GM06990 (cell line): ENCODE measurements around the gene ZNF687.
A peak's percentile ranks its signal among the peaks of the same experiment; 100 is the strongest.

Experiments
- DNase-seq: peaks from one replicate; pipeline ENCODE4 v3.0.0-alpha.2; 2011; ENCODE audit not compliant: insufficient read length; ENCODE audit errors: extremely low read depth
- H3K27me3 ChIP-seq: replicated peaks from 2 replicates; pipeline ENCODE4 v1.6.0; 2011; ENCODE audit warnings: low read length; ENCODE audit not compliant: control insufficient read depth, insufficient read depth
- H3K36me3 ChIP-seq: 2 replicates; pipeline ENCODE4 v1.5.1; 2011; ENCODE audit warnings: low read length; ENCODE audit not compliant: control insufficient read depth, insufficient read depth
- H3K4me3 ChIP-seq: replicated peaks from 2 replicates; pipeline ENCODE4 v1.5.1; 2011; ENCODE audit warnings: low read depth, mild to moderate bottlenecking, control low read depth, low read length
- TF ChIP-seq, protein P1 (sequence below): IDR thresholded peaks from 2 replicates; pipeline ENCODE4 v1.5.1; 2011; ENCODE audit warnings: low read length, control low read depth, mild to moderate bottlenecking, inconsistent platforms; ENCODE audit not compliant: insufficient read depth, poor library complexity, severe bottlenecking

ZNF687 gene

DNA sequence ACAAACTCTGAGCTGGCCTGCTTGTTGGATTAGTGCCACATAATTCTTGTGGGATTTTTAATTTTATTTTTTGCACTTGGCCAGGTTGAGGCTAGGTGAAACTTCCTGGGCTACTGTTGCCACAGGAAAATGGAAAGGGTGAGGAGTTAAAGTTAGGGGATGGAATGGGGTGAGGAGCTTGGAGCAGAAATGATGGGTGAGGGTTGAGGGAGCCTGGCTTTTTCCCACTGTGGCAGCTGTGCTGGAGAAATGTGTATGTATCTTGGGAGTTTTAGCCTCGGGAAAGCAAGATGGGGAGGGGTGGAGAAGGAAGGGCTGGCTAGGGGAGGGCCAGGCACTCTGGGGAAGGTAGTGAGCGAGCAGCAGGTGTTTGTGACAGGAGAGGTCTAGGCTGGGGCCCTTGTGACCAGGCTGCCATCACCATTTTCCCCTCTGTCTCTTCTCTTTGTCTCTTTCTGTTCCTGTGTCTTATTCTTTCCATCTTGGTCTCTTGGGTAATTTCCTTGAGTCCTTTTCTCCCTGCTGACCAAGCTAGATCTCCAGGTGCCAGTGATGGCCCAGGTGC, 2.0 kb downstream of the ZNF687 start:
- Histone ChIP-seq H3K4me3 (peak overlapping the region; percentile 76; the same call in 1 of the 2 replicates), H3K27me3 (no peaks in the 10 kb centered on the region), H3K36me3 (peaks cover 27% of the 10 kb centered on the region)
- TF ChIP-seq, protein P1, sequence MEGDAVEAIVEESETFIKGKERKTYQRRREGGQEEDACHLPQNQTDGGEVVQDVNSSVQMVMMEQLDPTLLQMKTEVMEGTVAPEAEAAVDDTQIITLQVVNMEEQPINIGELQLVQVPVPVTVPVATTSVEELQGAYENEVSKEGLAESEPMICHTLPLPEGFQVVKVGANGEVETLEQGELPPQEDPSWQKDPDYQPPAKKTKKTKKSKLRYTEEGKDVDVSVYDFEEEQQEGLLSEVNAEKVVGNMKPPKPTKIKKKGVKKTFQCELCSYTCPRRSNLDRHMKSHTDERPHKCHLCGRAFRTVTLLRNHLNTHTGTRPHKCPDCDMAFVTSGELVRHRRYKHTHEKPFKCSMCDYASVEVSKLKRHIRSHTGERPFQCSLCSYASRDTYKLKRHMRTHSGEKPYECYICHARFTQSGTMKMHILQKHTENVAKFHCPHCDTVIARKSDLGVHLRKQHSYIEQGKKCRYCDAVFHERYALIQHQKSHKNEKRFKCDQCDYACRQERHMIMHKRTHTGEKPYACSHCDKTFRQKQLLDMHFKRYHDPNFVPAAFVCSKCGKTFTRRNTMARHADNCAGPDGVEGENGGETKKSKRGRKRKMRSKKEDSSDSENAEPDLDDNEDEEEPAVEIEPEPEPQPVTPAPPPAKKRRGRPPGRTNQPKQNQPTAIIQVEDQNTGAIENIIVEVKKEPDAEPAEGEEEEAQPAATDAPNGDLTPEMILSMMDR = no peak
- no peak for DNase-seq

- H3K4me3 ChIP-seq = no peak overlapping the region
- peaks cover 46% of the 10 kb centered on the region for H3K36me3 ChIP-seq
- TF ChIP-seq, protein P1 = no peak
- no peaks in the 10 kb centered on the region for H3K27me3 ChIP-seq
- no peak for DNase-seq
These were observed 4.7 kb downstream of the ZNF687 start for GRCh38 chr1:151286619-151287340.

GRCh38 chr1:151287341-151287699, 5.2 kb downstream of the ZNF687 start:
- DNase-seq = no peak
- H3K27me3 ChIP-seq = no peaks in the 10 kb centered on the region
- TF ChIP-seq, protein P1 = no peak
- no peak overlapping the region for H3K4me3 ChIP-seq
- peaks cover 50% of the 10 kb centered on the region for H3K36me3 ChIP-seq

- TF ChIP-seq, protein P1 = no peak
- DNase-seq = peak; percentile 22
- H3K36me3 ChIP-seq = peaks cover 56% of the 10 kb centered on the region
- H3K4me3 ChIP-seq = no peak overlapping the region
- H3K27me3 ChIP-seq = no peaks in the 10 kb centered on the region
These were observed 5.8 kb downstream of the ZNF687 start for GRCh38 chr1:151287767-151288500.

GRCh38 chr1:151288502-151288901, 6.4 kb downstream of the ZNF687 start:
- Histone ChIP-seq H3K36me3 (peaks cover 60% of the 10 kb centered on the region), H3K27me3 (no peaks in the 10 kb centered on the region), H3K4me3 (no peak overlapping the region)
- TF ChIP-seq, protein P1 = no peak
- DNase-seq = no peak
